Fibroblast of lung (primary cell): ENCODE results near the gene SHISA5. TPM values are rescaled to one million over a fixed set of nuclear protein-coding genes. Genes with fewer than 3 reads are reported as not detected.

Experiments
- DNase-seq, 2 donors: peaks; one replicate each; pipeline versions ENCODE4 v3.0.0 to v3.0.0-alpha.2; 2010; ENCODE audit warnings: low read depth in 2 of 2
- H2AFZ ChIP-seq: 2 replicates; pipeline ENCODE4 v1.5.1; 2012; ENCODE audit warnings: low read length, control low read depth, inconsistent platforms
- H3K27ac ChIP-seq: 2 replicates; pipeline ENCODE4 v1.5.1; 2011; ENCODE audit warnings: low read length, control low read depth; ENCODE audit not compliant: insufficient read depth
- H3K27me3 ChIP-seq: 2 replicates; pipeline ENCODE4 v1.5.1; 2011; ENCODE audit warnings: mild to moderate bottlenecking, low read length; ENCODE audit not compliant: control insufficient read depth, insufficient read depth
- H3K36me3 ChIP-seq: 2 replicates; pipeline ENCODE4 v1.5.1; 2011; ENCODE audit warnings: low read length; ENCODE audit not compliant: control insufficient read depth, insufficient read depth
- H3K4me1 ChIP-seq: 2 replicates; pipeline ENCODE4 v1.5.1; 2011; ENCODE audit warnings: low read length; ENCODE audit not compliant: control insufficient read depth, insufficient read depth; ENCODE audit errors: extremely low read depth
- H3K4me2 ChIP-seq: 2 replicates; pipeline ENCODE4 v1.5.1; 2011; ENCODE audit warnings: low read length, control low read depth; ENCODE audit not compliant: insufficient read depth; ENCODE audit errors: extremely low read depth
- H3K4me3 ChIP-seq, 4 experiments: fragments of 200-600 bp in 1 of 4; sonication (generic) in 1 of 4; replicated peaks in 1 of 4; 2 replicates each; pipeline ENCODE4 v1.5.1; 2011 to 2016; ENCODE audit warnings: low read length in 4 of 4, low read depth in 3 of 4, mild to moderate bottlenecking in 3 of 4, control low read depth in 2 of 4, inconsistent platforms in 1 of 4, mixed read lengths in 1 of 4; ENCODE audit not compliant: insufficient read depth in 1 of 4; ENCODE audit errors: control extremely low read depth in 1 of 4
- H3K79me2 ChIP-seq: 2 replicates; pipeline ENCODE4 v1.5.1; 2012; ENCODE audit warnings: mild to moderate bottlenecking, low read length, inconsistent platforms; ENCODE audit not compliant: control insufficient read depth, insufficient read depth
- H3K9ac ChIP-seq: 2 replicates; pipeline ENCODE4 v1.5.1; 2011; ENCODE audit warnings: mild to moderate bottlenecking, low read length, control low read depth; ENCODE audit not compliant: insufficient read depth
- H3K9me3 ChIP-seq: 2 replicates; pipeline ENCODE4 v1.5.1; 2012; ENCODE audit warnings: low read depth, low read length; ENCODE audit not compliant: control insufficient read depth, insufficient read depth
- H4K20me1 ChIP-seq: 2 replicates; pipeline ENCODE4 v1.5.1; 2011; ENCODE audit warnings: low read length; ENCODE audit not compliant: control insufficient read depth, insufficient read depth; ENCODE audit errors: extremely low read depth
- CTCF ChIP-seq, 2 donors: IDR thresholded peaks in 1 of 2; conservative IDR thresholded peaks in 1 of 2; 1 replicate in 1 of 2; 2 replicates in 1 of 2; pipeline ENCODE4 v1.5.1; 2011 to 2012; ENCODE audit warnings: low read length in 2 of 2, control low read depth in 1 of 2, inconsistent platforms in 1 of 2, low read depth in 1 of 2, mild to moderate bottlenecking in 1 of 2
- EZH2 ChIP-seq: IDR thresholded peaks from 2 replicates; pipeline ENCODE4 v1.5.1; 2012; ENCODE audit warnings: low read length, control low read depth, mild to moderate bottlenecking; ENCODE audit errors: missing control alignments
- polyA plus RNA-seq, 2 donors: library from polyadenylated mRNA; depleted of rRNA in 1 of 2; stranded (reverse) in 1 of 2; unstranded in 1 of 2; fragments of >200 nt; gene quantifications; 2 replicates each; pipeline ENCODE4 v1.2.1, GENCODE V29; 2011 to 2012; ENCODE audit warnings: missing spikeins in 1 of 2
- total RNA-seq: library from RNA; depleted of rRNA; stranded (reverse); fragments of >200 nt; gene quantifications from 2 replicates; pipeline ENCODE4 v1.2.1, GENCODE V29; 2014

The SHISA5 gene
- total and polyA plus RNA-seq, 2 donors (not counting 1 experiment from before 2014, with no cell fraction given) = 136 to 139 TPM

GRCh38 chr3:48528048-48528447 lies 24.1 kb upstream of the SHISA5 start:
- H2AFZ ChIP-seq = no peak overlapping the region
- H3K4me3 ChIP-seq = no peak overlapping the region
- no peaks in the 10 kb centered on the region for H4K20me1 ChIP-seq
- H3K4me1 ChIP-seq = no peaks in the 10 kb centered on the region
- H3K36me3 ChIP-seq = peaks cover 3% of the 10 kb centered on the region
- no peak for TF ChIP-seq CTCF (conservative IDR thresholded peaks at IDR 0.05 in 1 of 2, IDR thresholded peaks at IDR 0.05 in 1 of 2; ENCODE audit: low read depth in 1 of 2, low read length in 2 of 2)
- TF ChIP-seq EZH2 = no peak
- H3K79me2 ChIP-seq = no peaks in the 10 kb centered on the region
- H3K27ac ChIP-seq = no peak overlapping the region
- no peak overlapping the region for H3K4me2 ChIP-seq
- no peak overlapping the region for H3K9ac ChIP-seq
- no peaks in the 10 kb centered on the region for H3K9me3 ChIP-seq
- DNase-seq = no peak
- H3K27me3 ChIP-seq = no peaks in the 10 kb centered on the region

GRCh38 chr3:48524970-48525369 lies 21.0 kb upstream of the SHISA5 start:
- Histone ChIP-seq H3K4me2 (no peak overlapping the region), H3K9ac (no peak overlapping the region), H3K9me3 (no peaks in the 10 kb centered on the region), H2AFZ (no peak overlapping the region), H3K4me1 (no peaks in the 10 kb centered on the region), H3K36me3 (peaks cover 1% of the 10 kb centered on the region), H4K20me1 (no peaks in the 10 kb centered on the region), H3K27ac (no peak overlapping the region), H3K27me3 (no peaks in the 10 kb centered on the region), H3K79me2 (no peaks in the 10 kb centered on the region), H3K4me3 (no peak overlapping the region)
- DNase-seq = no peak
- no peak for TF ChIP-seq CTCF (conservative IDR thresholded peaks at IDR 0.05 in 1 of 2, IDR thresholded peaks at IDR 0.05 in 1 of 2; ENCODE audit: low read depth in 1 of 2, low read length in 2 of 2)
- no peak for TF ChIP-seq EZH2

- Histone ChIP-seq H4K20me1 (no peaks in the 10 kb centered on the region), H3K4me2 (no peak overlapping the region), H3K9ac (no peak overlapping the region), H3K27me3 (no peaks in the 10 kb centered on the region), H3K4me3 (no peak overlapping the region), H3K79me2 (no peaks in the 10 kb centered on the region), H3K9me3 (no peaks in the 10 kb centered on the region), H3K4me1 (no peaks in the 10 kb centered on the region), H2AFZ (no peak overlapping the region), H3K27ac (no peak overlapping the region), H3K36me3 (peaks cover 1% of the 10 kb centered on the region)
- TF ChIP-seq CTCF (conservative IDR thresholded peaks at IDR 0.05 in 1 of 2, IDR thresholded peaks at IDR 0.05 in 1 of 2; ENCODE audit: low read depth in 1 of 2, low read length in 2 of 2) (no peak), EZH2 (no peak)
- DNase-seq = no peak
These were observed 17.7 kb upstream of the SHISA5 start for GRCh38 chr3:48521635-48522034.
